SIG-M5 treated with dmso at 0.1 percent for 504 hours (cell line): Measurements from ENCODE around the gene BAG2.
A peak's percentile ranks its signal among the peaks of the same experiment; 100 is the strongest.

Source experiments
- DNase-seq: peaks from one replicate; lab custom pipeline; 2025; ENCODE audit not compliant: unreplicated experiment; lab: John Stamatoyannopoulos, UW

Gene BAG2

GRCh38 chr6:57221191-57221935 lies 49.2 kb downstream of the BAG2 start:
- DNase-seq = peak; percentile 55

- DNase-seq = peak; percentile 63
Observed at GRCh38 chr6:57221936-57222742, 50.0 kb downstream of the BAG2 start, which contains the start of gene RAB23. RAB23 (minus strand) TSS chr6:57222307; CDS start chr6:57210380, 11,927 bp downstream.

DNA sequence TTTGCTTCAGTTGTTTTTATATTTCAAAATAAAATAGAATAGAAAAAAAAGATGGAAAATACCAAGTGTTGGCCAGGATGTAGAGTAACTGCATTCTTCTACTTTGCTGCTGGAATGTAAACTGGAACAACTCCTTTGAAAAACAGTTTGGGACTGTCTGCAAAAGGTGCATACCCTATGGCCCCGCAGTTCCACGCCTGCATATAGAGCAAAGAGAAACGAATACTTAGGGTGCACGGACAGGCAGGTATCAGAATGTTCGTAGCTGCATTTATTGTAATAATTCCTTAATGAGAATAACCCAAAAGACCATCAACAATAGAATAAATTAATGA lies 50.6 kb downstream of the BAG2 start:
- DNase-seq = no peak

DNA sequence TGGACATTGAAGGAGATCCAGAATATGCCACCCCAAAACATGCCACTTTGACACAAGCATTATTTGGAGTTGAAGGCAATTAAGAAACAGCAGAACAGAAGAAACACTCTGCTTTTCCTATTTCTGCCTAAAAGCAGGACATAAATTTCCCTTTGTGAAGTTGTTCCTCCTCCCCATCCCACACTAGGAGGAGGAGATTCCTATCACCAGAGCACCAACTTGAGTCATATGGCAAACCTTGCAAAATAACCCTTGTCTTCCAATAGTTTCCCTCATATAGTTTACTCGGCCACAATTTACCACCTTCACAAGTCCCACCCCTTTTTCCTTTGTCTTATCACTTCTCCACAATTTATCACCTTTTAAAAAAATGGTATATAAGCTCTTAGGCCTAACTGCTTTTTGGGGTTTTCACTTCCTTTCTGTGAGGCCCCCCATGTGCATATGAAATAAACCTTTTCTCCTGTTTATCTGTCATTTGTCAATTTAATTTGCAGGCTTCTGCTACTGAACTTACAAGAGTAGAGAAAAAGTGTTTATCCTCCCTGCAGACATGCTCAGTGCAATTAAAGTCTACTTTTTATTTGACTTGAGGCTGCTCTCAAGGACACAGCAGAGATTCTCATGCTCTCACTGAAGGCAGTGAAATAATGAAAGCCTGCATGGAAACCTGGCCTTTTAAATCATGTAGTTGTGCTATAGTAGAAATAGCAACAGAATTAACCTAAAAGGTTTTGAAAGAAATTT lies 52.8 kb downstream of the BAG2 start:
- DNase-seq = no peak

- no peak for DNase-seq
Observed at GRCh38 chr6:57226221-57226620, 54.1 kb downstream of the BAG2 start.
